Activated naive CD8-positive, alpha-beta T cell treated with anti-CD3 and anti-CD28 coated beads, Interleukin-2, amount 50 U/mL, for 24 hours (primary cell): ENCODE measurements around the gene ZNF865.

ENCODE experiments used
- ATAC-seq: fragments of 150-1000 bp; cut with Tn5 transposase; one replicate; pipeline ENCODE4 v1.10.0; 2021
- DNase-seq: peaks from one replicate; pipeline ENCODE4 v3.0.0; 2021
- H3K27ac Mint-ChIP-seq: one replicate; pipeline ENCODE4 v1.8.0; 2021; ENCODE audit warnings: mild to moderate bottlenecking, mixed read lengths
- H3K27me3 Mint-ChIP-seq: one replicate; pipeline ENCODE4 v1.8.0; 2021; ENCODE audit warnings: mixed read lengths
- H3K36me3 Mint-ChIP-seq: one replicate; pipeline ENCODE4 v1.8.0; 2021; ENCODE audit warnings: low read depth, mixed read lengths
- H3K4me1 Mint-ChIP-seq: one replicate; pipeline ENCODE4 v1.8.0; 2021; ENCODE audit warnings: mixed read lengths
- H3K4me3 Mint-ChIP-seq: one replicate; pipeline ENCODE4 v1.8.0; 2021; ENCODE audit warnings: mild to moderate bottlenecking, moderate library complexity, mixed read lengths
- H3K9me3 Mint-ChIP-seq: one replicate; pipeline ENCODE4 v1.8.0; 2021; ENCODE audit warnings: mixed read lengths

The ZNF865 gene

DNA sequence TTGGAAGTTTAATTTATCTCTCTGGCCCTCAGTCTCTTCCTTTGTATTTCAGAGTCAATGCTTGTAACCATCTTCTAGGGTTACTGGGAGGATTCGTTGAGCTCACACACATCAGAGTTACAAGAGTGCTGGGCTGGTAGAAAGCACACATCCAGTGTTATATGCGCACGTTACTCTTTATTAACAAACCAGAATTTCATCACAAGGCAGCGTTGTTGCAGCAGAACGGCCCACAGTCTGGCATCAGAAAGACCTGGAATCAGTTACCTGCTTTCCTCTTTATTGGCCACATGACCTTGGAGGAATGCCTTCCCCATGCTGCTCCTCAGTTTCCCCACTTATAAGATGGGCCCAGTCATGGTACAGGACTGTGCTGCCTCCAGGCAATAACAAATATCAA lies 3.9 kb downstream of the ZNF865 start:
- no peaks in the 10 kb centered on the region for H3K27me3 Mint-ChIP-seq
- ATAC-seq (no peak), DNase-seq (no peak)
- H3K27ac Mint-ChIP-seq: no peak overlapping the region
- H3K4me3 Mint-ChIP-seq: no peak overlapping the region
- no peaks in the 10 kb centered on the region for H3K9me3 Mint-ChIP-seq
- peaks cover 13% of the 10 kb centered on the region for H3K36me3 Mint-ChIP-seq
- peaks cover 56% of the 10 kb centered on the region for H3K4me1 Mint-ChIP-seq

DNA sequence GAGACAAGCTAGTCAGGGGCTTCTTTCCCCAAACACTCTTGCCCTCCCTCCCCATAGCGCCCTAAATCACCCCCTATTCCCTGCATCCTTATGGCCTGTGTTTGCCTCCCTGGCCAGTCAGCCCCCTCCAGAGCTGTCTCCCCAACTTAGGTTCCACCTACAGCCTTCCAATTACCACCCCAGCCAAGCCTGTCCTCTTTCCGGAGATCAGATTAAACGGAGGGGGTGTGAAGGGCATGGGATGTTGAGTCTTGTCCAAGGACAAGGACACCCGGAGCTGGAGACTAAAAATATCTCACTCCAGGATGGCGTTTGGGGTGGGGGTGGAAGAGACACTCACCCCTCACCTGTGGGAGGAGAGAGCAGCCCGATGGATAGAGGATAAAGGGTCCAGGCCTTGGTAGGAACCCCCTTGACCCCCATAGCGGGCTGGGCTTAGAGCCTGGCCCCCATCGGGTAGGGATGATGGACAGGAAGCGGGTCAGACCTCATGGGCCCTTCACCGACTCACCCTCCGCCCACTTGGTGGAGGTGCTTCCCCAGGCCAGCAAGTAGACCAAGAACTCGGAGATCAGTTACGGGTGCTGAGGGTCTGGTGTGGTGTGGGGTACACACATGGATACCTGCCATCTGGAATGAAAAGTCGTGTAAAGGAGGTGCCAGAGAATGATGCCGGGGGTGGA lies 6.0 kb downstream of the ZNF865 start:
- Mint-ChIP-seq H3K27ac (no peak overlapping the region), H3K27me3 (no peaks in the 10 kb centered on the region), H3K9me3 (no peaks in the 10 kb centered on the region), H3K36me3 (peaks cover 13% of the 10 kb centered on the region), H3K4me3 (no peak overlapping the region), H3K4me1 (peaks cover 43% of the 10 kb centered on the region)
- ATAC-seq (no peak), DNase-seq (no peak)

GRCh38 chr19:55611983-55612645 lies 6.7 kb downstream of the ZNF865 start:
- H3K36me3 Mint-ChIP-seq: peaks cover 10% of the 10 kb centered on the region
- DNase-seq: no peak
- H3K27ac Mint-ChIP-seq: no peak overlapping the region

DNA sequence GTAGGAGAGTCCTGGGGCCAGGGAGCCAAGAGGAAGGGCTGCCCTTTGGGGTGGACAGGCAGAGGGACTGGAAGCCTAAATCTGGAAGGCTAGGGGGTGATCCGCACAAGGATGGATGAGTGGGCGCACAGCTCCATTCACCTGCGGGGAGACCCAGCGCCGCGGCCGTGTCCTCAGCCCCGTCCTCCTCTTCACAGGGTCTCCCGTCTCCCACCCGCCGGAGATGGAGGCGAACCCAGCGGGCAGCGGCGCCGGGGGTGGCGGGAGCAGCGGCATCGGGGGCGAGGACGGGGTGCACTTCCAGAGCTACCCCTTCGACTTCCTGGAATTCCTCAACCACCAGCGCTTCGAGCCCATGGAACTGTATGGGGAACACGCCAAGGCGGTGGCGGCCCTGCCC lies 7.9 kb downstream of the ZNF865 start:
- Mint-ChIP-seq H3K27ac (no peak overlapping the region), H3K4me1 (peaks cover 26% of the 10 kb centered on the region), H3K27me3 (no peaks in the 10 kb centered on the region), H3K9me3 (no peaks in the 10 kb centered on the region), H3K4me3 (no peak overlapping the region), H3K36me3 (peaks cover 11% of the 10 kb centered on the region)
- ATAC-seq: no peak
- DNase-seq: no peak

More at GRCh38 chr19:55611983-55612645, 6.7 kb downstream of the ZNF865 start:
- peaks cover 36% of the 10 kb centered on the region for H3K4me1 Mint-ChIP-seq
- no peak for ATAC-seq
- H3K9me3 Mint-ChIP-seq: no peaks in the 10 kb centered on the region
- no peaks in the 10 kb centered on the region for H3K27me3 Mint-ChIP-seq
- H3K4me3 Mint-ChIP-seq: no peak overlapping the region

DNA sequence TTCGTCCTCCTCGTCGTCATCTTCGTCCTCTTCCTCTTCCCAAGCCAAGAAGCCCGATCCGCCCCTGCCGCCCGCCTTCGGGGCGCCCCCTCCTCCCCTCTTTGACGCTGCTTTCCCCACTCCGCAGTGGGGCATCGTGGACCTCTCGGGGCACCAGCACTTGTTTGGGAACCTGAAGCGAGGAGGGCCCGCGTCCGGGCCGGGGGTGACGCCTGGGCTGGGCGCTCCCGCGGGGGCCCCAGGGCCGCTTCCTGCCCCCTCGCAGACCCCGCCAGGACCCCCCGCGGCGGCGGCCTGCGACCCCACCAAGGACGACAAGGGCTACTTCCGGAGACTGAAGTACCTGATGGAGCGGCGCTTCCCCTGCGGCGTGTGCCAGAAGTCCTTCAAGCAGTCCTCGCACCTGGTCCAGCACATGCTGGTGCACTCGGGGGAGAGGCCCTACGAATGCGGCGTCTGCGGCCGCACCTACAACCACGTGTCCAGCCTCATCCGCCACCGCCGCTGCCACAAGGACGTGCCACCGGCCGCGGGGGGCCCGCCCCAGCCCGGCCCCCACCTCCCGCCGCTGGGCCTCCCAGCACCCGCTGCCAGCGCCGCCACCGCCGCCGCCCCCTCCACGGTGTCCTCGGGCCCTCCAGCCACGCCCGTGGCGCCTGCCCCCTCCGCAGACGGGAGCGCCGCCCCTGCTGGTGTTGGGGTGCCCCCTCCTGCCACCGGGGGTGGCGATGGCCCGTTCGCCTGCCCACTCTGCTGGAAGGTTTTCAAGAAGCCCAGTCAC lies 8.7 kb downstream of the ZNF865 start:
- ATAC-seq: no peak
- Mint-ChIP-seq H3K4me1 (peaks cover 26% of the 10 kb centered on the region), H3K9me3 (no peaks in the 10 kb centered on the region), H3K27me3 (no peaks in the 10 kb centered on the region), H3K4me3 (no peak overlapping the region), H3K27ac (no peak overlapping the region), H3K36me3 (peaks cover 10% of the 10 kb centered on the region)
- DNase-seq: no peak

GRCh38 chr19:55614711-55615542 lies 9.5 kb downstream of the ZNF865 start:
- H3K9me3 Mint-ChIP-seq: no peaks in the 10 kb centered on the region

GRCh38 chr19:55615543-55616394 lies 10.3 kb downstream of the ZNF865 start:
- ATAC-seq (no peak), DNase-seq (no peak)
- Mint-ChIP-seq H3K27me3 (no peaks in the 10 kb centered on the region), H3K27ac (no peak overlapping the region), H3K4me3 (no peak overlapping the region), H3K36me3 (peaks cover 18% of the 10 kb centered on the region), H3K4me1 (peaks cover 34% of the 10 kb centered on the region), H3K9me3 (no peaks in the 10 kb centered on the region)

More at GRCh38 chr19:55614711-55615542, 9.5 kb downstream of the ZNF865 start:
- Mint-ChIP-seq H3K27me3 (no peaks in the 10 kb centered on the region), H3K36me3 (peaks cover 14% of the 10 kb centered on the region), H3K4me1 (peaks cover 29% of the 10 kb centered on the region), H3K4me3 (no peak overlapping the region), H3K27ac (no peak overlapping the region)
- no peak for DNase-seq
- no peak for ATAC-seq

GRCh38 chr19:55616395-55616875 lies 11.0 kb downstream of the ZNF865 start:
- Mint-ChIP-seq H3K4me1 (peaks cover 32% of the 10 kb centered on the region), H3K27ac (no peak overlapping the region), H3K9me3 (no peaks in the 10 kb centered on the region), H3K27me3 (no peaks in the 10 kb centered on the region), H3K36me3 (peaks cover 18% of the 10 kb centered on the region), H3K4me3 (no peak overlapping the region)
- ATAC-seq (no peak), DNase-seq (no peak)

- ATAC-seq (no peak), DNase-seq (no peak)
- no peak overlapping the region for H3K27ac Mint-ChIP-seq
- H3K9me3 Mint-ChIP-seq: no peaks in the 10 kb centered on the region
- no peaks in the 10 kb centered on the region for H3K27me3 Mint-ChIP-seq
- peaks cover 18% of the 10 kb centered on the region for H3K36me3 Mint-ChIP-seq
- H3K4me3 Mint-ChIP-seq: no peak overlapping the region
- H3K4me1 Mint-ChIP-seq: peaks cover 25% of the 10 kb centered on the region
Measured at GRCh38 chr19:55617426-55617825, 12.0 kb downstream of the ZNF865 start.

GRCh38 chr19:55618426-55618825 lies 13.0 kb downstream of the ZNF865 start:
- Mint-ChIP-seq H3K9me3 (no peaks in the 10 kb centered on the region), H3K36me3 (peaks cover 18% of the 10 kb centered on the region), H3K4me3 (no peak overlapping the region), H3K4me1 (peaks cover 28% of the 10 kb centered on the region), H3K27me3 (no peaks in the 10 kb centered on the region), H3K27ac (no peak overlapping the region)
- ATAC-seq (no peak), DNase-seq (no peak)

GRCh38 chr19:55619286-55619685 lies 13.8 kb downstream of the ZNF865 start:
- H3K4me1 Mint-ChIP-seq: peaks cover 35% of the 10 kb centered on the region

GRCh38 chr19:55620410-55621204 lies 15.2 kb downstream of the ZNF865 start:
- Mint-ChIP-seq H3K36me3 (peaks cover 18% of the 10 kb centered on the region), H3K4me1 (peaks cover 43% of the 10 kb centered on the region), H3K9me3 (no peaks in the 10 kb centered on the region), H3K27me3 (no peaks in the 10 kb centered on the region), H3K27ac (peak overlapping the region; percentile 80), H3K4me3 (peak overlapping the region; percentile 6)
- ATAC-seq: peak; percentile 39
- DNase-seq: peak; percentile 47

More at GRCh38 chr19:55619286-55619685, 13.8 kb downstream of the ZNF865 start:
- DNase-seq (no peak), ATAC-seq (no peak)
- no peak overlapping the region for H3K4me3 Mint-ChIP-seq
- no peak overlapping the region for H3K27ac Mint-ChIP-seq
- no peaks in the 10 kb centered on the region for H3K27me3 Mint-ChIP-seq
- peaks cover 18% of the 10 kb centered on the region for H3K36me3 Mint-ChIP-seq
- no peaks in the 10 kb centered on the region for H3K9me3 Mint-ChIP-seq

DNA sequence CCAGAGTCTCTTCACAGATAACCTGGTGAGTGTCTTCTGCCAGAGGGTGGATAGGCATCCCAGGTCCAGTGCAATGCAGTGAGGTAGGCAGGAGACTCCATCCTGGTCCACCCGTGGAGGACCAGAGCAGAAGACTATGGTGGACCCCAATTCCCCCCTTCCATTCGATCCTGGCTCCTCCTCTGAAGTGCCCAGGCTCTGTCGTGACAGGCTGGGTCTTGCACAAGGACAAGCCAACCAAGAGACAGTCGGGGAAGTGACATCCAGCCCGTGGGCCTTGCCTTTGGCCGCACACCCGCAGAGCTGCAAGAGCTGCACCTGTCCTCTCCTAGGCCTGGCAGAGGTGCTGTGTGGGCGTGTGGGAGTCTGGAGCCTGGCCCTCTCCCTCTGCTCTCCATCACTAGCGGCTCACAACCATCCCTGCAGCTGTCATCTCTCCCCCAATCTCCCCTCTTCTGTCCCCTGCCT lies 15.8 kb downstream of the ZNF865 start:
- Mint-ChIP-seq H3K27me3 (no peaks in the 10 kb centered on the region), H3K9me3 (no peaks in the 10 kb centered on the region), H3K27ac (peak overlapping the region; percentile 80), H3K4me3 (no peak overlapping the region), H3K36me3 (peaks cover 18% of the 10 kb centered on the region), H3K4me1 (peaks cover 47% of the 10 kb centered on the region)
- DNase-seq (no peak), ATAC-seq (no peak)
